Neural cell (in vitro differentiated cells): Measurements from ENCODE around the gene GYS2. TPM values are rescaled to one million over a fixed set of nuclear protein-coding genes. Genes with fewer than 3 reads are reported as not detected.

ENCODE experiments used
- H2AFZ ChIP-seq: fragments of 200-600, 300-800 bp; sonication (generic), shearing (Covaris generic); 2 replicates; pipeline ENCODE4 v1.6.0; 2014; ENCODE audit warnings: low read depth, mild to moderate bottlenecking, antibody characterized with exemption, low read length, moderate library complexity
- H3F3A ChIP-seq: fragments of 200-600 bp; shearing (Covaris generic); 2 replicates; pipeline ENCODE4 v1.6.1; 2016; ENCODE audit warnings: mild to moderate bottlenecking, moderate library complexity, mixed read lengths, antibody characterized with exemption, low read length; ENCODE audit not compliant: insufficient read depth, poor library complexity, severe bottlenecking
- H3K27ac ChIP-seq: fragments of 200-600, 300-800 bp; sonication (generic), shearing (Covaris generic); 2 replicates; pipeline ENCODE4 v1.5.1; 2014; ENCODE audit warnings: mild to moderate bottlenecking, low read length, moderate library complexity
- H3K27me3 ChIP-seq: fragments of 300-800, 200-600 bp; sonication (generic), shearing (Covaris generic); 2 replicates; pipeline ENCODE4 v1.6.0; 2014; ENCODE audit warnings: mild to moderate bottlenecking, low read depth, low read length, moderate library complexity; ENCODE audit not compliant: insufficient read depth
- H3K36me3 ChIP-seq: fragments of 300-800, 200-600 bp; sonication (generic), shearing (Covaris generic); 2 replicates; pipeline ENCODE4 v1.5.1; 2014; ENCODE audit warnings: mild to moderate bottlenecking, antibody characterized with exemption, low read length, moderate library complexity; ENCODE audit not compliant: insufficient read depth
- H3K4me2 ChIP-seq: fragments of 300-800, 200-600 bp; sonication (generic), shearing (Covaris generic); 2 replicates; pipeline ENCODE4 v1.6.0; 2014; ENCODE audit warnings: mild to moderate bottlenecking, low read length
- H3K4me3 ChIP-seq: fragments of 300-800, 200-600 bp; sonication (generic), shearing (Covaris generic); 2 replicates; pipeline ENCODE4 v1.5.1; 2014; ENCODE audit warnings: mild to moderate bottlenecking, low read length, moderate library complexity
- H3K79me2 ChIP-seq: fragments of 200-600 bp; shearing (Covaris generic); replicated peaks from 2 replicates; pipeline ENCODE4 v1.6.0; 2014; ENCODE audit warnings: mild to moderate bottlenecking, low read length, moderate library complexity; ENCODE audit not compliant: insufficient read depth
- H3K9ac ChIP-seq: fragments of 300-800, 200-600 bp; sonication (generic), shearing (Covaris generic); 2 replicates; pipeline ENCODE4 v1.6.1; 2016; ENCODE audit warnings: mild to moderate bottlenecking, low read length, mixed read lengths
- H3K9me2 ChIP-seq: fragments of 200-600 bp; shearing (Covaris generic); 2 replicates; pipeline ENCODE4 v1.6.1; 2016; ENCODE audit warnings: mild to moderate bottlenecking, low read length, mixed read lengths; ENCODE audit not compliant: insufficient read depth
- H3K9me3 ChIP-seq: fragments of 200-600, 300-800 bp; sonication (generic), shearing (Covaris generic); 2 replicates; pipeline ENCODE4 v1.6.1; 2016; ENCODE audit warnings: mild to moderate bottlenecking, mixed run types, low read length, moderate library complexity, mixed read lengths
- H4K20me1 ChIP-seq: fragments of 200-600 bp; shearing (Covaris generic); 2 replicates; pipeline ENCODE4 v1.6.1; 2016; ENCODE audit warnings: mild to moderate bottlenecking, mixed run types; ENCODE audit not compliant: insufficient read depth
- EP300 ChIP-seq: fragments of 450-650 bp; conservative IDR thresholded peaks from 2 replicates; pipeline ENCODE4 v1.6.1; 2014; ENCODE audit warnings: antibody characterized with exemption, mild to moderate bottlenecking, moderate library complexity; ENCODE audit not compliant: poor library complexity, severe bottlenecking
- EZH2 ChIP-seq: fragments of 200-600, 300-800 bp; shearing (Covaris generic), sonication (generic); IDR thresholded peaks from 2 replicates; pipeline ENCODE4 v1.6.1; 2014; ENCODE audit warnings: antibody characterized with exemption, low read length, borderline replicate concordance, mild to moderate bottlenecking; ENCODE audit not compliant: insufficient read depth, poor library complexity, severe bottlenecking
- MXI1 ChIP-seq: fragments of 450-650 bp; conservative IDR thresholded peaks from 2 replicates; pipeline ENCODE4 v1.6.1; 2014; ENCODE audit warnings: antibody characterized with exemption, mild to moderate bottlenecking; ENCODE audit not compliant: poor library complexity, severe bottlenecking
- POLR2AphosphoS5 ChIP-seq: IDR thresholded peaks from 2 replicates; pipeline ENCODE4 v1.6.1; 2012
- RAD21 ChIP-seq: fragments of 450-650 bp; conservative IDR thresholded peaks from 2 replicates; pipeline ENCODE4 v1.6.1; 2014; ENCODE audit warnings: antibody characterized with exemption, mild to moderate bottlenecking, moderate library complexity
- SMC3 ChIP-seq: fragments of 450-650 bp; conservative IDR thresholded peaks from 2 replicates; pipeline ENCODE4 v1.6.1; 2014; ENCODE audit warnings: antibody characterized with exemption, mild to moderate bottlenecking, moderate library complexity; ENCODE audit not compliant: poor library complexity
- TAF1 ChIP-seq: IDR thresholded peaks from 2 replicates; pipeline ENCODE4 v1.6.1; 2012; ENCODE audit warnings: low read depth
- polyA plus RNA-seq: library from polyadenylated mRNA; depleted of rRNA; stranded (reverse); fragments of >200 nt; gene quantifications from 2 replicates; pipeline ENCODE4 v1.2.3, GENCODE V29; 2014
- TF ChIP-seq, protein P1 (sequence below): IDR thresholded peaks from 2 replicates; pipeline ENCODE4 v1.6.1; 2012; ENCODE audit warnings: borderline replicate concordance
- TF ChIP-seq, protein P2 (sequence below): fragments of 450-650 bp; IDR thresholded peaks from 2 replicates; pipeline ENCODE4 v1.5.1; 2014; ENCODE audit warnings: antibody characterized with exemption, mild to moderate bottlenecking, moderate library complexity; ENCODE audit not compliant: poor library complexity, severe bottlenecking

Gene GYS2
- polyA plus RNA-seq, 1 donor from 2014 or later: not detected

DNA sequence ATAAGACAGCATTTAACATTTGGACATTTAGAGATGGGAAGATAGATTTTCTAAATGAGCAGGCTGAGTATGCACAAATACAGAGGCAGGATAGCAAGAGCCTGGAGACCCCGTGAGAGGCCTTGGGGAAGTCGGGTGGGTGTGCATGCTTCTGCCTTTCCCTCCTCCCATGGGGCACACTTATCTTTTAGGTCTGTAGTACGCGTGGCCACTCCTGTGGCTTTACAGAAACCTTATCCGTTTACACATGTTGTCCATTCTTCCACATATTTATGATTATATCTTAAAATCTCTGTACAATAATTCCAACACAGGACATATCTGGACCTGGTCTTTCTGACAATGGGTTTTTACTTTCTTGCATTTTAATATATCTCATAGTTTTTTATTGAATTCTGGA lies 33.6 kb downstream of the GYS2 start:
- Histone ChIP-seq H3F3A (no peaks in the 10 kb centered on the region), H3K79me2 (no peaks in the 10 kb centered on the region), H3K9me3 (no peaks in the 10 kb centered on the region), H3K27ac (no peak overlapping the region), H3K27me3 (no peaks in the 10 kb centered on the region), H3K9me2 (no peaks in the 10 kb centered on the region), H4K20me1 (no peaks in the 10 kb centered on the region), H2AFZ (no peak overlapping the region), H3K9ac (no peak overlapping the region), H3K36me3 (no peaks in the 10 kb centered on the region), H3K4me2 (no peak overlapping the region), H3K4me3 (no peak overlapping the region)
- TF ChIP-seq EP300 (no peak), TAF1 (no peak), RAD21 (no peak), EZH2 (no peak)
- TF ChIP-seq, protein P1, sequence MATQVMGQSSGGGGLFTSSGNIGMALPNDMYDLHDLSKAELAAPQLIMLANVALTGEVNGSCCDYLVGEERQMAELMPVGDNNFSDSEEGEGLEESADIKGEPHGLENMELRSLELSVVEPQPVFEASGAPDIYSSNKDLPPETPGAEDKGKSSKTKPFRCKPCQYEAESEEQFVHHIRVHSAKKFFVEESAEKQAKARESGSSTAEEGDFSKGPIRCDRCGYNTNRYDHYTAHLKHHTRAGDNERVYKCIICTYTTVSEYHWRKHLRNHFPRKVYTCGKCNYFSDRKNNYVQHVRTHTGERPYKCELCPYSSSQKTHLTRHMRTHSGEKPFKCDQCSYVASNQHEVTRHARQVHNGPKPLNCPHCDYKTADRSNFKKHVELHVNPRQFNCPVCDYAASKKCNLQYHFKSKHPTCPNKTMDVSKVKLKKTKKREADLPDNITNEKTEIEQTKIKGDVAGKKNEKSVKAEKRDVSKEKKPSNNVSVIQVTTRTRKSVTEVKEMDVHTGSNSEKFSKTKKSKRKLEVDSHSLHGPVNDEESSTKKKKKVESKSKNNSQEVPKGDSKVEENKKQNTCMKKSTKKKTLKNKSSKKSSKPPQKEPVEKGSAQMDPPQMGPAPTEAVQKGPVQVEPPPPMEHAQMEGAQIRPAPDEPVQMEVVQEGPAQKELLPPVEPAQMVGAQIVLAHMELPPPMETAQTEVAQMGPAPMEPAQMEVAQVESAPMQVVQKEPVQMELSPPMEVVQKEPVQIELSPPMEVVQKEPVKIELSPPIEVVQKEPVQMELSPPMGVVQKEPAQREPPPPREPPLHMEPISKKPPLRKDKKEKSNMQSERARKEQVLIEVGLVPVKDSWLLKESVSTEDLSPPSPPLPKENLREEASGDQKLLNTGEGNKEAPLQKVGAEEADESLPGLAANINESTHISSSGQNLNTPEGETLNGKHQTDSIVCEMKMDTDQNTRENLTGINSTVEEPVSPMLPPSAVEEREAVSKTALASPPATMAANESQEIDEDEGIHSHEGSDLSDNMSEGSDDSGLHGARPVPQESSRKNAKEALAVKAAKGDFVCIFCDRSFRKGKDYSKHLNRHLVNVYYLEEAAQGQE: no peak
- TF ChIP-seq, protein P2, sequence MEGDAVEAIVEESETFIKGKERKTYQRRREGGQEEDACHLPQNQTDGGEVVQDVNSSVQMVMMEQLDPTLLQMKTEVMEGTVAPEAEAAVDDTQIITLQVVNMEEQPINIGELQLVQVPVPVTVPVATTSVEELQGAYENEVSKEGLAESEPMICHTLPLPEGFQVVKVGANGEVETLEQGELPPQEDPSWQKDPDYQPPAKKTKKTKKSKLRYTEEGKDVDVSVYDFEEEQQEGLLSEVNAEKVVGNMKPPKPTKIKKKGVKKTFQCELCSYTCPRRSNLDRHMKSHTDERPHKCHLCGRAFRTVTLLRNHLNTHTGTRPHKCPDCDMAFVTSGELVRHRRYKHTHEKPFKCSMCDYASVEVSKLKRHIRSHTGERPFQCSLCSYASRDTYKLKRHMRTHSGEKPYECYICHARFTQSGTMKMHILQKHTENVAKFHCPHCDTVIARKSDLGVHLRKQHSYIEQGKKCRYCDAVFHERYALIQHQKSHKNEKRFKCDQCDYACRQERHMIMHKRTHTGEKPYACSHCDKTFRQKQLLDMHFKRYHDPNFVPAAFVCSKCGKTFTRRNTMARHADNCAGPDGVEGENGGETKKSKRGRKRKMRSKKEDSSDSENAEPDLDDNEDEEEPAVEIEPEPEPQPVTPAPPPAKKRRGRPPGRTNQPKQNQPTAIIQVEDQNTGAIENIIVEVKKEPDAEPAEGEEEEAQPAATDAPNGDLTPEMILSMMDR: no peak

DNA sequence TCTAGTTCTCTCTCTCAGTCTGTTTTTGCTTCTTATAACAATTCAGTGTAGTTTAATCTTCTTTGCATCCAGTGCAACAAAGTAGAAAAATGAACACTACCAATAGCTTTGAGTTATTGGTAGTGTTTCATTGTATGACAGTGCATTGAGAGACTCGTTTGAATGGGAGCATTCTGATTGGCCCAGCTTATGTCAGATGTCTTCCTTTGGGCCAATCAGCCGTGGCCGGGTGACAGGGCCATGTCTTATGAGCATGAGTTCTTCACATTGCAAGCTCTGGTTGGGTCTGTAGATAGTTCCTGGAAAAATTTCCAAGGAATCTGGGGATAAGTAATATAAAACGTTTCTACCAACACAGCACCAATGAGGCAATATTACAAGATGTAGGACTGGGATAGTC lies 36.5 kb downstream of the GYS2 start:
- TF ChIP-seq, protein P2: no peak
- TF ChIP-seq MXI1: no peak
- TF ChIP-seq TAF1: no peak
- TF ChIP-seq POLR2AphosphoS5: no peak
- no peak for TF ChIP-seq EZH2
- TF ChIP-seq SMC3: no peak
- no peak for TF ChIP-seq RAD21
- TF ChIP-seq, protein P1: no peak
- no peak for TF ChIP-seq EP300
- Histone ChIP-seq H3K9me3 (no peaks in the 10 kb centered on the region), H3F3A (no peaks in the 10 kb centered on the region), H3K79me2 (no peaks in the 10 kb centered on the region), H2AFZ (no peak overlapping the region), H3K27ac (no peak overlapping the region), H3K9ac (no peak overlapping the region), H3K4me3 (no peak overlapping the region), H3K36me3 (no peaks in the 10 kb centered on the region), H3K27me3 (no peaks in the 10 kb centered on the region), H3K9me2 (no peaks in the 10 kb centered on the region), H3K4me2 (no peak overlapping the region), H4K20me1 (no peaks in the 10 kb centered on the region)
